Spinal cord (tissue), 10 donors: ENCODE results near the gene PLA2G4D. TPM values are rescaled to one million over a fixed set of nuclear protein-coding genes. Genes with fewer than 3 reads are reported as not detected.

Experiments
- DNase-seq, 6 donors: peaks; one replicate each; pipeline versions ENCODE4 v3.0.0 to v3.0.0-alpha.2; 2013 to 2015; ENCODE audit warnings: low spot score in 6 of 6, low read depth in 4 of 6
- H3K27ac ChIP-seq: one replicate; pipeline ENCODE4 v1.5.1; 2013; ENCODE audit warnings: low read depth, low read length, control low read depth
- H3K27me3 ChIP-seq: one replicate; pipeline ENCODE4 v1.6.1; 2013; ENCODE audit warnings: low read length; ENCODE audit not compliant: control insufficient read depth, insufficient read depth
- H3K36me3 ChIP-seq: one replicate; pipeline ENCODE4 v1.6.1; 2013; ENCODE audit warnings: low read length; ENCODE audit not compliant: control insufficient read depth, insufficient read depth
- H3K4me1 ChIP-seq: one replicate; pipeline ENCODE4 v1.6.1; 2013; ENCODE audit warnings: low read length; ENCODE audit not compliant: control insufficient read depth, insufficient read depth
- H3K4me3 ChIP-seq: one replicate; pipeline ENCODE4 v1.5.1; 2013; ENCODE audit warnings: low read depth, low read length, control low read depth
- H3K9me3 ChIP-seq: one replicate; pipeline ENCODE4 v1.6.1; 2013; ENCODE audit warnings: low read length; ENCODE audit not compliant: control insufficient read depth, insufficient read depth
- WGBS: methylation state at CpG from one replicate; pipeline ENCODE4 v1.1.5; 2013; ENCODE audit warnings: missing lambda C conversion rate; ENCODE audit not compliant: insufficient coverage; 5-methylcytosine and 5-hydroxymethylcytosine counted together
- polyA plus RNA-seq, 2 donors: library from polyadenylated mRNA; unstranded; fragments of 120-200 nt; gene quantifications; one replicate each; pipeline ENCODE4 v1.2.1, GENCODE V29; 2013; ENCODE audit not compliant: insufficient read length in 2 of 2
- total RNA-seq, 2 donors: library from RNA; depleted of rRNA in 1 of 2; stranded (reverse); fragments of 120-200 nt in 1 of 2; fragments of >200 nt in 1 of 2; gene quantifications; one replicate each; pipeline versions ENCODE4 v1.2.3 to v1.2.4, GENCODE V29; 2013 to 2014
- donor health status: healthy.

The PLA2G4D gene
- total and polyA plus RNA-seq, 4 donors: 0.06 to 0.26 (median 0.10) TPM

- DNase-seq: no peak
- Histone ChIP-seq H3K4me1 (peaks cover 5% of the 10 kb centered on the region), H3K4me3 (no peak overlapping the region), H3K36me3 (no peaks in the 10 kb centered on the region), H3K27me3 (no peaks in the 10 kb centered on the region), H3K27ac (no peak overlapping the region), H3K9me3 (no peaks in the 10 kb centered on the region)
- WGBS: 94% methylated on average over 5 of the region's 11 CpGs
Measured at GRCh38 chr15:42136513-42136912, 42.2 kb upstream of the PLA2G4D start.

- H3K9me3 ChIP-seq: no peaks in the 10 kb centered on the region
- no peaks in the 10 kb centered on the region for H3K36me3 ChIP-seq
- no CpG with 5 or more reads among the region's 1 CpG for WGBS
- no peak overlapping the region for H3K27ac ChIP-seq
- no peaks in the 10 kb centered on the region for H3K27me3 ChIP-seq
- H3K4me1 ChIP-seq: peaks cover 5% of the 10 kb centered on the region
- no peak overlapping the region for H3K4me3 ChIP-seq
- DNase-seq: no peak
Measured at GRCh38 chr15:42135351-42135750, 41.0 kb upstream of the PLA2G4D start.

GRCh38 chr15:42134617-42135245, 40.4 kb upstream of the PLA2G4D start:
- 100% methylated on average over 5 of the region's 6 CpGs for WGBS
- Histone ChIP-seq H3K36me3 (no peaks in the 10 kb centered on the region), H3K27ac (no peak overlapping the region), H3K27me3 (no peaks in the 10 kb centered on the region), H3K4me3 (no peak overlapping the region), H3K4me1 (peaks cover 5% of the 10 kb centered on the region), H3K9me3 (no peaks in the 10 kb centered on the region)
- no peak for DNase-seq

- 79% methylated on average over 7 of the region's 11 CpGs for WGBS
- Histone ChIP-seq H3K27me3 (no peaks in the 10 kb centered on the region), H3K36me3 (no peaks in the 10 kb centered on the region), H3K27ac (no peak overlapping the region), H3K4me1 (peaks cover 5% of the 10 kb centered on the region), H3K4me3 (no peak overlapping the region), H3K9me3 (no peaks in the 10 kb centered on the region)
- DNase-seq: no peak
Measured at GRCh38 chr15:42133886-42134502, 39.6 kb upstream of the PLA2G4D start.

GRCh38 chr15:42133356-42133755, 39.0 kb upstream of the PLA2G4D start:
- Histone ChIP-seq H3K36me3 (no peaks in the 10 kb centered on the region), H3K9me3 (no peaks in the 10 kb centered on the region), H3K27me3 (no peaks in the 10 kb centered on the region), H3K4me3 (no peak overlapping the region), H3K4me1 (peaks cover 5% of the 10 kb centered on the region), H3K27ac (no peak overlapping the region)
- no peak for DNase-seq
- 100% methylated on average over 1 of the region's 4 CpGs for WGBS

- no peaks in the 10 kb centered on the region for H3K36me3 ChIP-seq
- no peak overlapping the region for H3K27ac ChIP-seq
- H3K4me3 ChIP-seq: no peak overlapping the region
- H3K4me1 ChIP-seq: peaks cover 5% of the 10 kb centered on the region
- H3K27me3 ChIP-seq: no peaks in the 10 kb centered on the region
- peak in 2 of 6 donors; percentile 21 to 53 for DNase-seq
- no peaks in the 10 kb centered on the region for H3K9me3 ChIP-seq
- WGBS: 71% methylated on average over 7 of the region's 9 CpGs
Measured at GRCh38 chr15:42131826-42132806, 37.8 kb upstream of the PLA2G4D start.

GRCh38 chr15:42131006-42131405, 36.6 kb upstream of the PLA2G4D start:
- Histone ChIP-seq H3K4me3 (no peak overlapping the region), H3K36me3 (no peaks in the 10 kb centered on the region), H3K9me3 (no peaks in the 10 kb centered on the region), H3K27me3 (no peaks in the 10 kb centered on the region), H3K27ac (no peak overlapping the region), H3K4me1 (peaks cover 5% of the 10 kb centered on the region)
- 100% methylated on average over 1 of the region's 1 CpG for WGBS
- DNase-seq: no peak

- Histone ChIP-seq H3K27me3 (no peaks in the 10 kb centered on the region), H3K9me3 (no peaks in the 10 kb centered on the region), H3K4me3 (no peak overlapping the region), H3K27ac (no peak overlapping the region), H3K4me1 (peaks cover 5% of the 10 kb centered on the region), H3K36me3 (no peaks in the 10 kb centered on the region)
- DNase-seq: no peak
- 49% methylated on average over 6 of the region's 8 CpGs for WGBS
Measured at GRCh38 chr15:42130246-42130986, 36.1 kb upstream of the PLA2G4D start.

- no peak overlapping the region for H3K27ac ChIP-seq
- DNase-seq: no peak
- peaks cover 5% of the 10 kb centered on the region for H3K4me1 ChIP-seq
- H3K27me3 ChIP-seq: no peaks in the 10 kb centered on the region
- H3K9me3 ChIP-seq: no peaks in the 10 kb centered on the region
- no CpG with 5 or more reads among the region's 2 CpGs for WGBS
- no peaks in the 10 kb centered on the region for H3K36me3 ChIP-seq
- H3K4me3 ChIP-seq: no peak overlapping the region
Measured at GRCh38 chr15:42129364-42129763, 35.0 kb upstream of the PLA2G4D start.
